Measurements from ENCODE around the gene BICC1.

DNA sequence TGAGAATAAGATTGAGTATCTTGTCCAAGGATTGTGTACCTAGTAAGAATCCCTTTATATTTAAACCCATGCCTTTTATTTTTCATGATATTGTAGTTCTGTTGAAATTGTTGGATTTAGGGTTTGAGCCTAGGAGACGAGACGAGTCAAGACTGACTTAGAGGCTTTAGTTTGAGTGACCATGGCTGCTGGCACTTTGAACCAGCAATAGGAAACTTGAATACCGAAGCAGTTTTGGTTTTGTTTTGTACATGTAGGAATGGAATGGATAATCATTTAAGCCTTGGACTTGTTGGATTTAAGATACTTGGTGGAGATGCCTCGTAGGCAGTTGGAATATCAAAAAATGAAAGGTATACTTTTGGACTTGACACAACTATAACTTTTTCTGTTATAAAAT is 229.0 kb downstream of the BICC1 start:
- TF ChIP-seq, protein P1, sequence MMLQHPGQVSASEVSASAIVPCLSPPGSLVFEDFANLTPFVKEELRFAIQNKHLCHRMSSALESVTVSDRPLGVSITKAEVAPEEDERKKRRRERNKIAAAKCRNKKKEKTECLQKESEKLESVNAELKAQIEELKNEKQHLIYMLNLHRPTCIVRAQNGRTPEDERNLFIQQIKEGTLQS (IDR thresholded peaks at IDR 0.05) = no peak
- TF ChIP-seq CEBPB (IDR thresholded peaks at IDR 0.05; ENCODE audit: low read depth) = no peak
- TF ChIP-seq, protein P2, sequence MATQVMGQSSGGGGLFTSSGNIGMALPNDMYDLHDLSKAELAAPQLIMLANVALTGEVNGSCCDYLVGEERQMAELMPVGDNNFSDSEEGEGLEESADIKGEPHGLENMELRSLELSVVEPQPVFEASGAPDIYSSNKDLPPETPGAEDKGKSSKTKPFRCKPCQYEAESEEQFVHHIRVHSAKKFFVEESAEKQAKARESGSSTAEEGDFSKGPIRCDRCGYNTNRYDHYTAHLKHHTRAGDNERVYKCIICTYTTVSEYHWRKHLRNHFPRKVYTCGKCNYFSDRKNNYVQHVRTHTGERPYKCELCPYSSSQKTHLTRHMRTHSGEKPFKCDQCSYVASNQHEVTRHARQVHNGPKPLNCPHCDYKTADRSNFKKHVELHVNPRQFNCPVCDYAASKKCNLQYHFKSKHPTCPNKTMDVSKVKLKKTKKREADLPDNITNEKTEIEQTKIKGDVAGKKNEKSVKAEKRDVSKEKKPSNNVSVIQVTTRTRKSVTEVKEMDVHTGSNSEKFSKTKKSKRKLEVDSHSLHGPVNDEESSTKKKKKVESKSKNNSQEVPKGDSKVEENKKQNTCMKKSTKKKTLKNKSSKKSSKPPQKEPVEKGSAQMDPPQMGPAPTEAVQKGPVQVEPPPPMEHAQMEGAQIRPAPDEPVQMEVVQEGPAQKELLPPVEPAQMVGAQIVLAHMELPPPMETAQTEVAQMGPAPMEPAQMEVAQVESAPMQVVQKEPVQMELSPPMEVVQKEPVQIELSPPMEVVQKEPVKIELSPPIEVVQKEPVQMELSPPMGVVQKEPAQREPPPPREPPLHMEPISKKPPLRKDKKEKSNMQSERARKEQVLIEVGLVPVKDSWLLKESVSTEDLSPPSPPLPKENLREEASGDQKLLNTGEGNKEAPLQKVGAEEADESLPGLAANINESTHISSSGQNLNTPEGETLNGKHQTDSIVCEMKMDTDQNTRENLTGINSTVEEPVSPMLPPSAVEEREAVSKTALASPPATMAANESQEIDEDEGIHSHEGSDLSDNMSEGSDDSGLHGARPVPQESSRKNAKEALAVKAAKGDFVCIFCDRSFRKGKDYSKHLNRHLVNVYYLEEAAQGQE (IDR thresholded peaks at IDR 0.05; ENCODE audit: low read depth) = no peak
- TF ChIP-seq, protein P3, sequence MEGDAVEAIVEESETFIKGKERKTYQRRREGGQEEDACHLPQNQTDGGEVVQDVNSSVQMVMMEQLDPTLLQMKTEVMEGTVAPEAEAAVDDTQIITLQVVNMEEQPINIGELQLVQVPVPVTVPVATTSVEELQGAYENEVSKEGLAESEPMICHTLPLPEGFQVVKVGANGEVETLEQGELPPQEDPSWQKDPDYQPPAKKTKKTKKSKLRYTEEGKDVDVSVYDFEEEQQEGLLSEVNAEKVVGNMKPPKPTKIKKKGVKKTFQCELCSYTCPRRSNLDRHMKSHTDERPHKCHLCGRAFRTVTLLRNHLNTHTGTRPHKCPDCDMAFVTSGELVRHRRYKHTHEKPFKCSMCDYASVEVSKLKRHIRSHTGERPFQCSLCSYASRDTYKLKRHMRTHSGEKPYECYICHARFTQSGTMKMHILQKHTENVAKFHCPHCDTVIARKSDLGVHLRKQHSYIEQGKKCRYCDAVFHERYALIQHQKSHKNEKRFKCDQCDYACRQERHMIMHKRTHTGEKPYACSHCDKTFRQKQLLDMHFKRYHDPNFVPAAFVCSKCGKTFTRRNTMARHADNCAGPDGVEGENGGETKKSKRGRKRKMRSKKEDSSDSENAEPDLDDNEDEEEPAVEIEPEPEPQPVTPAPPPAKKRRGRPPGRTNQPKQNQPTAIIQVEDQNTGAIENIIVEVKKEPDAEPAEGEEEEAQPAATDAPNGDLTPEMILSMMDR (IDR thresholded peaks at IDR 0.05 in 2 of 3, conservative IDR thresholded peaks at IDR 0.05 in 1 of 3; ENCODE audit: borderline replicate concordance in 1 of 3, insufficient read depth in 1 of 3, low read depth in 2 of 3, low read length in 2 of 3) = no peak
- TF ChIP-seq YY1 (IDR thresholded peaks at IDR 0.05; ENCODE audit: extremely low read depth, insufficient replicate concordance, low read depth, low read length) = no peak
- no peak for TF ChIP-seq EZH2 (IDR thresholded peaks at IDR 0.05)
- no peak for TF ChIP-seq ZFX (IDR thresholded peaks at IDR 0.05)
- TF ChIP-seq SP1 (IDR thresholded peaks at IDR 0.05; ENCODE audit: low read depth) = no peak
- TF ChIP-seq RAD21 (IDR thresholded peaks at IDR 0.05; ENCODE audit: low read depth) = no peak
